ENCODE measurements around the gene CISH. TPM values are rescaled to one million over a fixed set of nuclear protein-coding genes. Genes with fewer than 3 reads are reported as not detected.

CISH gene
- total RNA-seq, 1 experiment from 2014 or later, result 1.7 TPM

GRCh38 chr3:50653937-50654595 lies 42.5 kb upstream of the CISH start:
- Histone ChIP-seq H3K79me1 (ENCODE audit: insufficient read depth, low read depth, low read length, poor library complexity, severe bottlenecking) (no peaks in the 10 kb centered on the region), H3T11ph (ENCODE audit: low read length) (no peak overlapping the region), H3K27me3 (ENCODE audit: insufficient read depth, low read length) (no peaks in the 10 kb centered on the region), H3K27ac (ENCODE audit: insufficient read length, low read depth, low read length) (no peak overlapping the region), H2BK12ac (ENCODE audit: insufficient read length, low read depth, low read length) (no peak overlapping the region), H3K4ac (ENCODE audit: low read depth, low read length) (no peak overlapping the region), H2BK15ac (ENCODE audit: low read depth, low read length) (no peak overlapping the region), H3K9me3 (ENCODE audit: control insufficient read depth, low read depth, low read length) (no peaks in the 10 kb centered on the region), H3K79me2 (ENCODE audit: insufficient read depth, low read length) (no peaks in the 10 kb centered on the region), H3K14ac (ENCODE audit: insufficient read depth, low read length) (no peak overlapping the region), H4K20me1 (ENCODE audit: control insufficient read depth, insufficient read depth, insufficient read length) (no peaks in the 10 kb centered on the region), H3K9ac (ENCODE audit: extremely low read depth, insufficient read length, low read length) (no peak overlapping the region), H3K56ac (ENCODE audit: insufficient read length, low read depth, low read length) (no peak overlapping the region), H3K4me1 (ENCODE audit: insufficient read depth, low read length) (peaks cover 5% of the 10 kb centered on the region; the same call in 1 of the 2 replicates), H4K8ac (replicated peaks; ENCODE audit: insufficient read length, low read depth, low read length) (no peak overlapping the region), H2BK120ac (ENCODE audit: low read depth, low read length, poor library complexity, severe bottlenecking) (no peak overlapping the region), H4K5ac (ENCODE audit: insufficient read length, low read depth, low read length) (no peak overlapping the region), H3K23me2 (ENCODE audit: insufficient read length, low read depth, low read length, poor library complexity, severe bottlenecking) (no peaks in the 10 kb centered on the region), H2AFZ (ENCODE audit: low read length) (no peak overlapping the region), H4K91ac (ENCODE audit: insufficient read length, low read depth, low read length) (no peak overlapping the region), H3K4me2 (ENCODE audit: insufficient read depth, insufficient read length, low read length) (no peak overlapping the region), H2BK20ac (ENCODE audit: low read depth, low read length, poor library complexity, severe bottlenecking) (no peak overlapping the region), H3K18ac (ENCODE audit: insufficient read length, low read depth, low read length) (no peak overlapping the region), H2BK5ac (ENCODE audit: insufficient read length, low read length) (no peak overlapping the region), H3K23ac (ENCODE audit: insufficient read length, low read depth, low read length) (no peak overlapping the region), H2AK5ac (ENCODE audit: insufficient read length, low read length) (no peak overlapping the region)
- H3K9me3 Mint-ChIP-seq, result no peaks in the 10 kb centered on the region
- WGBS (ENCODE audit: extremely low coverage, insufficient read length, low lambda C conversion rate), result no CpG with 5 or more reads among the region's 3 CpGs
- H3K4me3 Mint-ChIP-seq, result no peak overlapping the region
- no peak overlapping the region; a peak in 1 of 7 replicates for H3K27ac Mint-ChIP-seq
- DNase-seq, result no peak
- TF ChIP-seq CTCF (conservative IDR thresholded peaks at IDR 0.05), result no peak
- no peaks in the 10 kb centered on the region; a peak in 1 of 7 replicates for H3K36me3 Mint-ChIP-seq (ENCODE audit: insufficient read depth in 1 of 3, low read depth in 3 of 3)
- peaks cover 22% of the 10 kb centered on the region for H3K27me3 Mint-ChIP-seq (ENCODE audit: low read depth)
- H3K4me1 Mint-ChIP-seq, result peaks cover 23 to 25% of the 10 kb centered on the region in 2 experiments

All from H9 (cell line).